Osteoblast (primary cell): ENCODE data around the gene MCC. TPM values are rescaled to one million over a fixed set of nuclear protein-coding genes. Genes with fewer than 3 reads are reported as not detected.

Experiments
- DNase-seq: peaks from one replicate; pipeline ENCODE4 v3.0.0; 2011; ENCODE audit warnings: low spot score, mixed read lengths; ENCODE audit not compliant: insufficient read length; ENCODE audit errors: missing footprints
- H2AFZ ChIP-seq: 2 replicates; pipeline ENCODE4 v1.6.0; 2011; ENCODE audit warnings: mild to moderate bottlenecking, low read length
- H3K27ac ChIP-seq: 2 replicates; pipeline ENCODE4 v1.5.1; 2011; ENCODE audit warnings: mild to moderate bottlenecking, low read depth, low read length, moderate library complexity
- H3K27me3 ChIP-seq: 2 replicates; pipeline ENCODE4 v1.6.0; 2012; ENCODE audit warnings: mild to moderate bottlenecking, control low read depth, inconsistent platforms, low read length, moderate library complexity; ENCODE audit not compliant: insufficient read depth
- H3K36me3 ChIP-seq: 2 replicates; pipeline ENCODE4 v1.5.1; 2011; ENCODE audit warnings: mild to moderate bottlenecking, low read length, control low read depth, moderate library complexity; ENCODE audit not compliant: insufficient read depth
- H3K4me1 ChIP-seq: 2 replicates; pipeline ENCODE4 v1.5.1; 2011; ENCODE audit warnings: mild to moderate bottlenecking, low read length, control low read depth, moderate library complexity; ENCODE audit not compliant: insufficient read depth
- H3K4me2 ChIP-seq: 2 replicates; pipeline ENCODE4 v1.6.0; 2011; ENCODE audit warnings: mild to moderate bottlenecking, low read length; ENCODE audit not compliant: insufficient read depth
- H3K4me3 ChIP-seq: fragments of 200-600 bp; sonication (generic); 3 replicates; pipeline ENCODE4 v1.5.1; 2012; ENCODE audit warnings: mild to moderate bottlenecking, low read length, inconsistent platforms; ENCODE audit not compliant: insufficient read depth
- H3K79me2 ChIP-seq: 2 replicates; pipeline ENCODE4 v1.6.0; 2012; ENCODE audit warnings: mild to moderate bottlenecking, low read length, control low read depth, inconsistent platforms; ENCODE audit not compliant: insufficient read depth
- H3K9me3 ChIP-seq: 2 replicates; pipeline ENCODE4 v1.5.1; 2011; ENCODE audit warnings: low read depth, low read length, control low read depth
- H4K20me1 ChIP-seq: 2 replicates; pipeline ENCODE4 v1.6.0; 2012; ENCODE audit warnings: mild to moderate bottlenecking, low read length, control low read depth; ENCODE audit not compliant: insufficient read depth
- total RNA-seq: library from RNA; depleted of rRNA; stranded (reverse); fragments of >200 nt; gene quantifications from 2 replicates; pipeline ENCODE4 v1.2.3, GENCODE V29; 2012
- TF ChIP-seq, protein P1 (sequence below): IDR thresholded peaks from 2 replicates; pipeline ENCODE4 v1.5.1; 2011; ENCODE audit warnings: mild to moderate bottlenecking, low read depth, low read length, moderate library complexity; ENCODE audit errors: extremely low read depth

MCC gene
- total RNA-seq, 1 donor: 45.6 TPM

DNA sequence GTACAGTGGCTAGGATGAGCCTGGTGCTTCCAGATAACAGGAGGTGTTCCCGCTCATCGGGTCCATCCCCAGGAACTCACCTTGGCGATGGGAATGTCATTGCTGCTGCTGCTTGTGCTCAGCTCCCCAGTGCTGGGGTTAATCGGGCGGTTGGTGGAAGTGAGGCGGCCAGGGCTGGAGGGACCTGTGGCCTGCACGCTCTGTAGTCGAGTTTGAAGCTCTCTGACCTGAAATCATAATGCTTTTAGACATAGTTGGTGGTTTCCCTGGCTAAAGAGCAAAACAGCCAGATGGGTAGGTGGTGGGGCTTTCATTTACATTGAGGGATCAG, 403.2 kb downstream of the MCC start:
- TF ChIP-seq, protein P1, sequence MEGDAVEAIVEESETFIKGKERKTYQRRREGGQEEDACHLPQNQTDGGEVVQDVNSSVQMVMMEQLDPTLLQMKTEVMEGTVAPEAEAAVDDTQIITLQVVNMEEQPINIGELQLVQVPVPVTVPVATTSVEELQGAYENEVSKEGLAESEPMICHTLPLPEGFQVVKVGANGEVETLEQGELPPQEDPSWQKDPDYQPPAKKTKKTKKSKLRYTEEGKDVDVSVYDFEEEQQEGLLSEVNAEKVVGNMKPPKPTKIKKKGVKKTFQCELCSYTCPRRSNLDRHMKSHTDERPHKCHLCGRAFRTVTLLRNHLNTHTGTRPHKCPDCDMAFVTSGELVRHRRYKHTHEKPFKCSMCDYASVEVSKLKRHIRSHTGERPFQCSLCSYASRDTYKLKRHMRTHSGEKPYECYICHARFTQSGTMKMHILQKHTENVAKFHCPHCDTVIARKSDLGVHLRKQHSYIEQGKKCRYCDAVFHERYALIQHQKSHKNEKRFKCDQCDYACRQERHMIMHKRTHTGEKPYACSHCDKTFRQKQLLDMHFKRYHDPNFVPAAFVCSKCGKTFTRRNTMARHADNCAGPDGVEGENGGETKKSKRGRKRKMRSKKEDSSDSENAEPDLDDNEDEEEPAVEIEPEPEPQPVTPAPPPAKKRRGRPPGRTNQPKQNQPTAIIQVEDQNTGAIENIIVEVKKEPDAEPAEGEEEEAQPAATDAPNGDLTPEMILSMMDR: no peak
- Histone ChIP-seq H3K27ac (no peak overlapping the region), H3K4me3 (no peak overlapping the region), H3K9me3 (no peaks in the 10 kb centered on the region), H3K4me2 (no peak overlapping the region), H3K4me1 (peaks cover 42% of the 10 kb centered on the region), H3K79me2 (no peaks in the 10 kb centered on the region), H3K36me3 (no peaks in the 10 kb centered on the region), H3K27me3 (no peaks in the 10 kb centered on the region), H4K20me1 (no peaks in the 10 kb centered on the region), H2AFZ (no peak overlapping the region)
- DNase-seq: no peak

DNA sequence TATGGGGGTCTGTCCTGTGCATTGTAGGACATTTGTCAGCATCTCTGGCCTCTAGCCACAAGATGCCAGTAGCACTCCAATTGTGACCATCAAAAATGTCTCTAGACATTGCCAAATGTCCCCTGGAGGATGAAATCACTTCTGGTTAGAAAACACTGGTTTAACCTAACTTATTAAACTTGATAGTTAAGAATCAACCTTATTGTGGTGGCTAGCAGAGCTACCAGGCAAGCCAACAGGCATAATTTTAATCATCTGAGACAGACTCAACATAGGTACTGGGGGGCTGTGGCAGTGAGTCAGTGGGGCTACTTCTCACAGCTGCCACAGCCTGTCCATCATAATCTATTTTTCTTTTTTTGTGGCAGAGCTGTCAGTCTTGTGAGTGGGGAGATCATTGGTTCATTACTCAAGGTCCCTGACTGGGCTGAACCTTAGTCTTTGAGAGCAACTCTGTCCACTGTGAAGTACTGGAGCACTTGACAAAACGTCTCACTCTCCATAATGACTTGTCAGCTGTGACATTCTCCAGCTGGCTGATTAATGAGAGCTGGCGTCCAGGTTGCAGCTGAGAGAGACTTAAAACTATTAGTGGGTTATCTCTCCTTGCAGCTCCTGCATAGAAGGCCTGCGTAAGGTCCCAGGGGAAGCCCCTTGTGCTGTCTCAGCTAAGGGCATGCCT, 403.7 kb downstream of the MCC start:
- no peaks in the 10 kb centered on the region for H3K9me3 ChIP-seq
- H3K27ac ChIP-seq: no peak overlapping the region
- no peak for DNase-seq
- H3K4me1 ChIP-seq: peaks cover 37% of the 10 kb centered on the region
- H3K79me2 ChIP-seq: no peaks in the 10 kb centered on the region
- no peaks in the 10 kb centered on the region for H3K36me3 ChIP-seq
- H3K4me3 ChIP-seq: no peak overlapping the region
- no peak overlapping the region for H3K4me2 ChIP-seq
- H4K20me1 ChIP-seq: no peaks in the 10 kb centered on the region
- H3K27me3 ChIP-seq: no peaks in the 10 kb centered on the region
- TF ChIP-seq, protein P1: no peak
- no peak overlapping the region for H2AFZ ChIP-seq

DNA sequence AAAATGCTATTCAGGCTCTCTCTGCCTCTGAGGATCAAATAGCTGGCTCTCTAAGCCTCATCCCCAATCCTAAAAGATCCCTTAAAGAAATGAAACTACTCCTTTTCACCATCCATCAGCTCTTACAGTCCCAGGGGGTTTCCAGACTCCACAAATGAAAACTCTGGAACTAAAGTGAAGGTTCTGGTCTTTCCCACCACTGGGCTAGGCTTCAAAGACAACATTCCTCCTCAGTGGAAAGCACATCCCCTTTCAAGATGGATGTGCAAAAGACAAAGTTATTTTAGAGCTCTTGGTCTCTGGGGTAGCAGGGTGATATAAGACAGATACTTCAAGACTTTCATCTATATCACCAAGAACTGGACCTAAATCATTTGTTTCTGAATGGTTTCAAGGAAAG, 404.8 kb downstream of the MCC start:
- peak overlapping the region; percentile 17 for H3K27ac ChIP-seq
- H2AFZ ChIP-seq: no peak overlapping the region
- no peak for DNase-seq
- no peaks in the 10 kb centered on the region for H3K36me3 ChIP-seq
- H3K4me3 ChIP-seq: no peak overlapping the region
- H3K4me2 ChIP-seq: no peak overlapping the region
- H3K9me3 ChIP-seq: no peaks in the 10 kb centered on the region
- no peaks in the 10 kb centered on the region for H4K20me1 ChIP-seq
- no peaks in the 10 kb centered on the region for H3K27me3 ChIP-seq
- TF ChIP-seq, protein P1: no peak
- H3K79me2 ChIP-seq: no peaks in the 10 kb centered on the region
- H3K4me1 ChIP-seq: peaks cover 32% of the 10 kb centered on the region

DNA sequence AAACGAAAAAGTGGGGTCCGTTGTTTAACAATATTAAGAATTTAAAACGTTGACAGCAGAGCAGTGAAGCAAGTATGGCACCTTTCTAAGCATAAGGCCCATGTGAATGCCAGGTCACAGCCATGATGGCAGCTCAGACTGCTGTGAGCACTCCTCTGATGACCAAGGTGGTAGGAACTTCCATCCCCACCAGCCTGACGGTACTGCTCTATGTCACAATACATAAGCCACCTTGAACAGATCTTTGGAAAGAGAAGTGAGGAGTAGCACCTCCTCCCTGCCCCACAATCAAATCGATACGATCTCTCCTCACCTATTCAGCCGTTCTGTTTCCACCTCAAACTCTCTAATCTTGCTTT, 405.7 kb downstream of the MCC start:
- H2AFZ ChIP-seq: no peak overlapping the region
- DNase-seq: no peak
- no peaks in the 10 kb centered on the region for H3K79me2 ChIP-seq
- peaks cover 28% of the 10 kb centered on the region for H3K4me1 ChIP-seq
- H3K4me2 ChIP-seq: peak overlapping the region; percentile 71
- no peaks in the 10 kb centered on the region for H4K20me1 ChIP-seq
- H3K27me3 ChIP-seq: no peaks in the 10 kb centered on the region
- H3K4me3 ChIP-seq: no peak overlapping the region
- H3K9me3 ChIP-seq: no peaks in the 10 kb centered on the region
- no peaks in the 10 kb centered on the region for H3K36me3 ChIP-seq
- TF ChIP-seq, protein P1: no peak
- peak overlapping the region; percentile 91 for H3K27ac ChIP-seq
